Suppressor macrophage treated with lipopolysaccharide for 1 hour (primary cell): ENCODE measurements around the gene RARG.
"Not testable (repeated sequence)": the region's sequence is repeated elsewhere in the genome, so short reads cannot be mapped to it uniquely, and the experiment has no call there.

Experiments
- DNase-seq, 3 donors: peaks; one replicate each; pipeline ENCODE4 v3.0.0-alpha.2; 2020 to 2022

The RARG gene

DNA sequence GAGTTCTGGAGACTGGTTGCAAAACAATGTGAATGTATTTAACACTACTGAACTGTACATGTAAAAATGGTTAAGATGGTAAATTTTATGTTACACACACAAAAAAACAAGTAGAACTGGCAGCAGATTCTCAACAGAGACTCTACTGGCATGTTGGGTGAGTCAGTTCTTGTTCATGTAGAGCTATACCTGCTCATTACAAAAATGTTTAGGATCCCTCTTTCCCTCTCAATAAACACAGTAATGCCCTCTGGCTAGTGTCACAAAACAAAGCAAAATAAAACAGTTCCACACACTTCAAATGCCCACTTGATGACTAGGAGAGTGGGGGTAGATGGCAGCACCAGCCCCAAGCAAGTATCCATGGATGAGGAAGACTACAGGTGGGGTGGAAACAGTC lies 65.2 kb downstream of the RARG start:
- DNase-seq, result no peak

DNA sequence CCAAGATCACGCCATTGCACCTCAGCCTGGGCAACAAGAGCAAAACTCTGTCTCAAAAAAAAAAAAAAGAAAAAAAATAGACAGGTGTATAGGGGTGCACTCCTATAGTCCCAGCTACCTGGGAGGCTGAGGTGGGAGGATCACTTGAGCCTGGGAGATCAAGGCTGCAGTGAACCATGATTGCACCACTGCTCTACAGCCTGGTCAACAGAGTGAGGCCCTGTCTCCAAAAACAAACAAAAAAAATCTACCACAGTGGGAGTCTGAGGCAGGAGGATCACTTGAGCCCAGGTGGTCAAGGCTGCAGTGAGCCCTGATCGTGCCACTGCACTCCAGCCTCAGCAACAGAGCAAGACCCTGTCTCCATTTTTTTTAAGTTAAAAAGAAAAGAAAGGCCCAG lies 69.0 kb downstream of the RARG start:
- not testable (repeated sequence) for DNase-seq

DNA sequence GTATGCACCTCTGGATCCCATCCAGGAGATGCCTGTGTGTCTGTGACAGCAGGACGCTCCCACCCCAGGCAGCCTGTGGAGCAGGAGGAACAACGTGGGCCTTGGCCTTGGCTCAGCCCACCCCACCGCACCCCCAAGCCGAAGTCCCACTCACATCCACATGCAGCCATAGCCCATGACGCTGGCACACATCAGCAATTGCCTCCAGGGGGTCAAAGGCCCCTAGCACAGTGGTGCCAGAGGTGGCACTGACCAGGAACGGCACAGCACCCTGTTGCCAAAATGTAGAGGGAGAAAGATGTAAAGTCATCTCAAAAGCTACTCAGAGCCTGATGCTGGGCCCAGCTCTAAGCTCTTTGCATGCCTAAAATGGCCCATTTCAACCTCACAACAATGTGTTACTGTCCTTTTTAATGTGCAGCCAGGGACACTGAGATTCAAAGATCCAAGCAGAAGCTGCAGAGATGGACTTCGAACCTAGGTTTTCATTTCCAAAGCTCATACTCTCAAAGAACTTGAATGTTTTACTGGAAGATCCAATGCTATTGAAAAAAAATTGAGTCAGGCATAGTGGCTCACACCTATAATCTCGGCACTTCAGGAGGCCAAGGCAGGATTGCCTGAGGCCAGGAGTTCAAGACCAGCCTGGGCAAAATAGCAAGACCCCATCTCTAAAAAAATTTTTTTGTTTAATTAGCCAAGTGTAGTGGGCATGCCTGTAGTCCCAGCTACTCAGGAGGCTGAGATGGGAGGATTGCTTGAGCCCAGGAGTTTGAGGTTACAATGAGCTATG lies 70.7 kb downstream of the RARG start:
- DNase-seq, result no peak

DNA sequence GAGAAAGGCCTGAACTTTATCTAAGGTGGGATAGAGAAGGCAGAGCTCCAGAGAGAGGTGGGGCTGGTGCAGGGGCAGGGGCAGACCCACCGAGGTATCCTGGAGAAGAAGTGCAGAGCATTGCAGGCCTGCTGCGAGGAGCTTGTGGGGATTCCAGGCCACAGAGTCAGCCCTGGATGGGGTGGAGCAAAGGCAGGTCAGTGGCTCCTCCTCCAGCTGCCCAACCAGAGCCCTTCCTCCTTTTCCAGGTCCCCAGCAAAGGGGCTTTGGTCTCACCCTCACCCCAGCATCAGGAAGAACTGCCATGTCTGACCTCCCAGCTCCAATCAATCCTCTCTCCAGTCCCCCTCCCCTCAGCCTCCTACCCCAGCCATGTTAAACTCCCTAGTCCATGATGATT lies 71.3 kb downstream of the RARG start:
- no peak for DNase-seq
